Hepatocyte (in vitro differentiated cells): Measurements from ENCODE around the gene IER5.

ENCODE experiments used
- EZH2 ChIP-seq: fragments of 200-600 bp; sonication (generic); IDR thresholded peaks from 2 replicates; pipeline ENCODE4 v1.6.1; 2016; ENCODE audit warnings: antibody characterized with exemption, mild to moderate bottlenecking, borderline replicate concordance
- EZH2phosphoT487 ChIP-seq: fragments of 200-600 bp; sonication (generic); IDR thresholded peaks from one replicate; pipeline ENCODE4 v1.6.1; 2018; ENCODE audit warnings: antibody characterized with exemption, mild to moderate bottlenecking, low read depth, moderate library complexity; ENCODE audit not compliant: unreplicated experiment, severe bottlenecking
- TF ChIP-seq, protein P1 (sequence below): fragments of 200-600 bp; sonication (generic); IDR thresholded peaks from 2 replicates; pipeline ENCODE4 v1.5.1; 2016; ENCODE audit warnings: antibody characterized with exemption, mild to moderate bottlenecking; ENCODE audit not compliant: poor library complexity

DNA sequence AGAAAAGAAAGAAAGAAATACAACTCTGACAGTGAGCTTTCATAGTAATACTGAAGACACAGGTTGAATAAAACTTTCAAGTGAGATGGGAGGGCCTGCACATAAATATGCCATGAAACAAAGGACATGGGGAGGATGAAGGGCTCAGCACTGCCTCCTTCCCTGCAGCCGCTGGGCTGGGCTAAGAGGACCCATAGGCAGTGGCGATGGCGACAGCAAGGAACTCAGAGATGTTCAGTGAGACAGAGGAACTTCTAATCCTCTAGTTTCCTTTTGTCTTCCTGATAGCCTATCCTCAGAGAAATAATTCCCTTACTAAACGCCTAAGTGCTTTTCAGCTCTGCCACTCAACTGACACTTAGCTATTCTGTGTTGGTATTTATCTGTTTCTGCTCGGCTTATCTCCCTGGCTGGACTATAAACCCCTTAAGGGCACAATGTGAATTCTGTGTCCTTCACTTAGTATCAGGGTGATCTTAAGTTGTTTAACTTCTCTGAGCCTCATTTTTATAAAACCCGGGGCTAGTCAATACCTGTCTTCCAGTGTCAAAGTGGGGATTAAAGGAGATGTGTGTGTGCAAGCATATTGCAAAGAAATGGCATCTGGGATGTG lies 24.4 kb upstream of the IER5 start:
- TF ChIP-seq, protein P1, sequence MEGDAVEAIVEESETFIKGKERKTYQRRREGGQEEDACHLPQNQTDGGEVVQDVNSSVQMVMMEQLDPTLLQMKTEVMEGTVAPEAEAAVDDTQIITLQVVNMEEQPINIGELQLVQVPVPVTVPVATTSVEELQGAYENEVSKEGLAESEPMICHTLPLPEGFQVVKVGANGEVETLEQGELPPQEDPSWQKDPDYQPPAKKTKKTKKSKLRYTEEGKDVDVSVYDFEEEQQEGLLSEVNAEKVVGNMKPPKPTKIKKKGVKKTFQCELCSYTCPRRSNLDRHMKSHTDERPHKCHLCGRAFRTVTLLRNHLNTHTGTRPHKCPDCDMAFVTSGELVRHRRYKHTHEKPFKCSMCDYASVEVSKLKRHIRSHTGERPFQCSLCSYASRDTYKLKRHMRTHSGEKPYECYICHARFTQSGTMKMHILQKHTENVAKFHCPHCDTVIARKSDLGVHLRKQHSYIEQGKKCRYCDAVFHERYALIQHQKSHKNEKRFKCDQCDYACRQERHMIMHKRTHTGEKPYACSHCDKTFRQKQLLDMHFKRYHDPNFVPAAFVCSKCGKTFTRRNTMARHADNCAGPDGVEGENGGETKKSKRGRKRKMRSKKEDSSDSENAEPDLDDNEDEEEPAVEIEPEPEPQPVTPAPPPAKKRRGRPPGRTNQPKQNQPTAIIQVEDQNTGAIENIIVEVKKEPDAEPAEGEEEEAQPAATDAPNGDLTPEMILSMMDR: no peak
- TF ChIP-seq EZH2 (no peak), EZH2phosphoT487 (no peak)
